Activated CD8-positive, alpha-beta memory T cell treated with anti-CD3 and anti-CD28 coated beads for 36 hours (primary cell): ENCODE results near the gene OGT. TPM values are rescaled to one million over a fixed set of nuclear protein-coding genes. Genes with fewer than 3 reads are reported as not detected.

ENCODE experiments used
- CTCF ChIA-PET: fragments of 350-600 bp; sonication (Branson Sonifier 250); formaldehyde crosslinking; loops from one replicate; lab custom pipeline; 2021; ENCODE audit warnings: antibody characterized with exemption; lab: Charles Lee
- POLR2A ChIA-PET: fragments of 350-600 bp; sonication (Branson Sonifier 250); formaldehyde crosslinking; loops from one replicate; lab custom pipeline; 2021; ENCODE audit warnings: antibody characterized with exemption; lab: Charles Lee
- total RNA-seq, 2 experiments: library from RNA; stranded (reverse); gene quantifications; one replicate each; pipeline ENCODE4 v1.2.3, GENCODE V29; 2021

OGT gene
- total RNA-seq, 2 experiments from 2014 or later: 280 to 282 TPM

DNA sequence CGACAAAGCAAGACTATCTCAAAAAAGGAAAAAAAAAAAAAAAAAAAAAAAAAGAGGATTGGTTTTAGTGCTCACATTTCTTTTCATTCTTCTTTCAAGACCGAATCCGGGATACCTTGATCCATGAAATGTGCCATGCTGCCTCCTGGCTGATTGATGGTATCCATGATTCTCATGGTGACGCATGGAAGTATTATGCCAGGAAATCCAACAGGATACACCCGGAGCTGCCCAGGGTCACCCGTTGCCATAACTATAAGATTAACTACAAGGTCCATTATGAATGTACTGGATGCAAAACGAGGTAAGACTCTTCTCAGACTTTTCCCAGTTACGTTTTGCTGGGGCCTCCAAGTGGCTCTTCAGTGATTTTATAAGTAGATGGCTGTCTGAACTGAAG lies 79.4 kb downstream of the OGT start:
- ChIA-PET CTCF (no interaction called here), POLR2A (no interaction called here)

DNA sequence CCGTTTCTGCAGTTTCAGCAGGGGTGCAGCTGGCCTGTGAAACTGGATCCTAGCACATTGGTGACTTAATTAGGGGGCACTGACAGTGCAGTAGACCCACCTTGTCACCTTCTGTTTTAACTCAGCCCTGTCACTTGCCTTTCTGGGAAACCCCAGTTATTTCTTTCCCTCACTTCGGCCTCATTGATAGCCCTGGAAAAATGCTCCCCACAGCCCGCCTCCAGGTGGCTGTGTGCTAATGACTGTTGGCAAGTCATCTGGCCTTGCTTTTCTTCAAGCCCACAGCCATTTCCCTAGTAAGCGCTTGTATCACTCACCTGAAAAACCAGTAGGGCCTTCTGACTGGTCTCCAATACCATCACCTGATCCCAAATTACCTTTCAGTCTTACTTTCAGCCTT lies 82.2 kb downstream of the OGT start:
- POLR2A ChIA-PET: no interaction called here
- CTCF ChIA-PET: no interaction called here

DNA sequence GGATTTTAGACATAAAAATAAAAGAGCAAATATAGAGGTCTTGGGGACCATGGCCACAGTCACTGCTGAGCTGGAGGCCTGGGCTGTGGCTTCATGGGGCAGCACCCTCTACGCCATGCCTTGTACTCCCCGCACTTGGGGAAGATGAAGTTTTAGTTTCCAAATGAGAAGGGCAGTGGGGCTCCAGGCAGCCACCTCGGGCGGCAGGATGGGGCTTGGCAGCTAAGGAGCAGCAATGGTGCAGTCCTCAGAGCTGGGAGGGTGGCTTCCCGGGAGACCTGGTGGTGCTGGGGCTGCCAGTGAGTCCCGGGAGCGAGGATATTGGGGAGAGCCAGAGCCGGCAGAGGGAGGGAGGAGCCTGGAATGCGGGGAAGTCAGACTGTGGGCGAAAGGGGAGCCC lies 83.0 kb downstream of the OGT start:
- ChIA-PET POLR2A (interaction anchor here (1.2 to 4.0 kb wide), 2 partner anchors 83 to 250 kb away, joined by 3 to 22 read pairs; partner anchors contain the start of genes OGT and TAF1), CTCF (interaction anchor here (1.4 to 1.5 kb wide), 2 partner anchors 36 to 82 kb away, joined by 4 to 5 read pairs; no protein-coding TSS in a partner anchor)

DNA sequence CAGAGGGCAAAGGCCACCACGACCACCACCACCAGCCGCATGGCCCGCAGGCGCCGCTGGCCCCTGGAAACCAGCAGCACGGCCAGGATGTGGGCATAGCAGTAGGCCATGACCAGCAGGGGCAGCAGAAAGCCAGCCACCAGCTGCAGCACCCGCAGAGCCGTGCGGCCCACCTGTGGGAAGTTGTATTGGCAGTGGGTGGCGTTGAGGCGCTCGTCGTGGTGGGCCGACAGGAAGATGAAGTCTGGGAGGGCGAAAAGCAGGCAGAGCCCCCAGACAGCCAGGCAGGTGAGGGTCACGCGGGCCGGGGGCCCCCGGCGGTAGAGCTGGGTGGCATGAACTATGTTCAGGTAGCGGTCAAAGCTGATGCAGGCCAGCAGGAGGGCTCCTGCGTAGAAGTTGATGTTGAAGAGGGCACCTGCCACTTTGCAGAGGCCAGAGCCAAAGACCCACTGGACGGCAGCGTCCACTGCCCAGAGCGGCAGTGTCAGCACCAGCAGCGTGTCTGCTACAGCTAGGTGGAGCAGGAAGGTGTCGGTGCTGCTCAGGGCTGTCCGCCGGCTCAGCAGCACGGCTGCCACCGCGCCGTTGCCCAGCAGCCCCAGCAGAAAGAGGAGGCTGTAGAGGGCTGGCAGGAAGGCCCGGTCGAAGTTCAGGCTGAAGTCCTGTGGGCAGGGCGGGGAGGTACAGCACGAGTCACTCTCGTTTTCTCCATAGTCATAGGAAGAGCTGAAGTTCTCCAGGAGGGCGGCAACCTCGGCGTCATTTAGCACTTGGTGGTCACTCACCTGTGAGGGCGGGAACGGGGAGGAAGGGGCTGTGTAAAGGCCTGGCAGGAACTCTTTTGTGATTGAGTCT lies 84.0 kb downstream of the OGT start:
- POLR2A ChIA-PET: interaction anchor here (1.2 to 4.0 kb wide), 3 partner anchors 81 to 251 kb away, joined by 3 to 22 read pairs (median 6); partner anchors contain the start of genes OGT and TAF1
- CTCF ChIA-PET: interaction anchor here (0.8 to 1.8 kb wide), 4 partner anchors 22 to 83 kb away, joined by 3 to 7 read pairs (median 4); no protein-coding TSS in a partner anchor

DNA sequence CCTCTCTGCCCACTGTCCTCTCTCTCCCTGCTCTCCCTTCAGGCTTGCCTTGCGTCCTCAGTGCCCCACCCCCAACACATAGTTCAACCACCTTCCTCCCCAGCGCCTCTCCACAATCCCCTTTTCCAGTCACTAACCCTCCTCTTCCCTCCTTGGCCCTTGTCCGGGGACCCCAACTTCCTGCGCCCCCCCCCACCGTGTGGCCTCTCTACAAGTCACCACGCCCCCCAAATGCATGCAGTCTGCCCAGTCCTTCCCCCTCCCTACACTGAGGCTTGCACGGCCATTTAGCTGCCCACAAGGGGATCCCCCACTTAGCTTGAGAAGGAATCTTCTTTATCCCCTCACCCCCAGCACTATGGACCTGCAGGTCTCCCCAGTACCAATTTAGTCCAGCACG lies 84.8 kb downstream of the OGT start:
- POLR2A ChIA-PET: interaction anchor here (1.4 to 4.0 kb wide), 3 partner anchors 20 to 85 kb away, joined by 6 to 22 read pairs (median 6); partner anchors contain the start of gene OGT
- CTCF ChIA-PET: interaction anchor here (1.8 kb wide), 1 partner anchor 21 kb away, joined by 7 read pairs; no protein-coding TSS in a partner anchor

DNA sequence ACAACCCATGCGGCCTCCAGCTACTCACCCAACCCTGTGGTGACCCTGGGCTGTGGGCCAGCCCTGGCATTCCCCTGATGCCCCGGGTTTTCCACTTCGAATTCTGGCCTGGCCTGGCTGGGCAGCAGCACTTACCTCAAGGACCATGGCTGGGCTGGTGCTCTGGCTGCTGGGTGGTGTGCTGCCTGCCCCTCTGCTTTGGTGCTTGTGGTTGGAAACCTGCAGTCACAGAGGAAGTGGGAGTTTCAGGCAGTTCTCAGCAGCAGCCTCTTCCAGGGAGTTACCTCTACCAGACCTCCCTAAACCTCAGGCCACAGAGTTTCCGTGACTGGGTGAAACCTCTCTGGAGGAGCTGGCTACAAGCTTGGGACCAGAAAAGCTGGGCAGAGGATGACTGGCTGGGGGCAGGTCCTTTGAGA lies 85.4 kb downstream of the OGT start, which contains the start of gene CXCR3:
TSS of gene CXCR3 (minus strand) at position 209 of the 419 bp plus-strand sequence. CDS start at position 147, 62 bp downstream.
- ChIA-PET CTCF (interaction anchor here (1.8 kb wide), 1 partner anchor 20 kb away, joined by 7 read pairs; no protein-coding TSS in a partner anchor), POLR2A (interaction anchor here (1.4 to 4.0 kb wide), 3 partner anchors 19 to 85 kb away, joined by 6 to 22 read pairs (median 6); partner anchors contain the start of gene OGT)

DNA sequence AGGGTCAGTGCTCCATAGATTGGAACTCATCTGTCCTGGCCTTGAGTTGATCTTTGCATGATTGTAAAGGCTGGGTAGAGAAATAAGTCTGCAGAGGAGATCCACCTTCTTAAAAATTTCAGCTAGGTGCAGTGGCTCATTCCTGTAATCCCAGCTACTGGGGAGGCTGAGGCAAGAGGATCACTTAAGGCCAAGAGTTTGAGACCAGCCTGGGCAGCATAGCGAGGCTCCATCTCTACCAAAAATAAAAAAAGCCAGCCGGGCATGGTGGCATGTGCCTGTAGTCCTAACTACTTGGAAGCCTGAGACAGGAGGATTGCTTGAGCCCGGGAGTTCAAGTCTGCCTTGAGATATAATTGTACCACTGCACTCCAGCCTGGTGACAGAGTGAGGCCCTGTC lies 85.9 kb downstream of the OGT start:
- ChIA-PET POLR2A (interaction anchor here (1.4 to 4.0 kb wide), 3 partner anchors 19 to 86 kb away, joined by 6 to 22 read pairs (median 6); partner anchors contain the start of gene OGT), CTCF (no interaction called here)

DNA sequence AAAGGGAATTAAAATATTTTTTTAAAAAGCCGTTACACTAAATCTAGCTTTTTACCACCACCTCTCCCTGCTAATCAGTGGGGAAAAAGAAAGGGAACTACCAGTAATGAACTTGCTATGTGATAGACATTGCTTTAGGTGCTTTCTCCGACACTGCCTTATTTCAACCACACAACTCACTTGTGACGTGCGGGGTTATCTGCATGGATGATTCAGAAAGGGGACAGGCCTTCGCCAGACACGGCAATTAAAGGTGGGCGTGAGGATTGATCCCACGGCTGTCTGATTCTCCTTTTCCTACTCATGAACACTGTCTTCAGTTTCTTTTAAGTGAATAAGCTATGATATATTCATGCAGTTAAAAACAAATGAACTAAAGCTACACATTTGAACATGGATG lies 86.3 kb downstream of the OGT start:
- CTCF ChIA-PET: no interaction called here
- POLR2A ChIA-PET: interaction anchor here (4.0 kb wide), 1 partner anchor 86 kb away, joined by 22 read pairs; the partner anchor contains the start of gene OGT

DNA sequence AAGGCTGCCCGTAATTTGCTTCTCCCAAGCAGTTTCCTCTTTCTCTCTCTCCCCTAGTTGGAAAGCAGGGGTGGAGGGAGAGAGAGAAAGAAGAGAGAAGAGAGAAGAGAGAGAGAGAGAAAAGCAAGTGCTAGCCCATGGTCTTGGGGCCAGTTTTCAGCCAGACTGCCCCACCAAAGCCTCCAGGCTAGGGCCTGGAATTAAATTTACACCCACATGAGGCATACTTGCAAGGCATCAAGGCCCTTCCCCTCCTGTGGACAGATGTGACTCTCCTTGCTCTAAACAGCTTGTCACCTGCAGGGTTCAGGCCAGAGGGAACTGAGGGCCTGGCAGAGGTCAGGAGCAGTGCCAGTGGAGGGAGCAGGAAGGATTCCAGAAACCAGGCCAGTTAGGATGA lies 87.1 kb downstream of the OGT start:
- CTCF ChIA-PET: no interaction called here
- POLR2A ChIA-PET: interaction anchor here (4.0 kb wide), 1 partner anchor 87 kb away, joined by 22 read pairs; the partner anchor contains the start of gene OGT

DNA sequence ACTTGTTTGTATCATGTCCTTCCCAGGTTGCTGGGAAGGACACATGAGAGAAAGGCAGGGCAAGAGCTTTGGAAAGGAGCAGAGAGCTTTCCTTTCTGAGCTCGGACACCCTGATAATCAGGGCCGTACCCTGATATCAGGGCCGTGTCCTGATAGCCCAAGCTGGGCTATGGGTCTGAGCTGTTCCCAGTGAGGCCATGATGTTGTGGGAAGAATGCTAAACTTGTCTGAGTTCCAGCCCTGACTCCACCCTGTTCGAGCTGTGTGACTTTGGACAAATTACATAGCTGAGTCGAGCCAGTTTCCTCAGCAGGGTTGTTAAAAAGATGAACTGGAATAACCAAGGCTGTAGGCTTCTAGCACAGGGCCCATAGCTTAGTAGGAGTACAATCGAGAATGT lies 88.7 kb downstream of the OGT start:
- POLR2A ChIA-PET: interaction anchor here (0.7 kb wide), 1 partner anchor 397 kb away, joined by 4 read pairs; no protein-coding TSS in a partner anchor
- CTCF ChIA-PET: interaction anchor here (1.3 kb wide), 1 partner anchor 49 kb away, joined by 3 read pairs; no protein-coding TSS in a partner anchor

DNA sequence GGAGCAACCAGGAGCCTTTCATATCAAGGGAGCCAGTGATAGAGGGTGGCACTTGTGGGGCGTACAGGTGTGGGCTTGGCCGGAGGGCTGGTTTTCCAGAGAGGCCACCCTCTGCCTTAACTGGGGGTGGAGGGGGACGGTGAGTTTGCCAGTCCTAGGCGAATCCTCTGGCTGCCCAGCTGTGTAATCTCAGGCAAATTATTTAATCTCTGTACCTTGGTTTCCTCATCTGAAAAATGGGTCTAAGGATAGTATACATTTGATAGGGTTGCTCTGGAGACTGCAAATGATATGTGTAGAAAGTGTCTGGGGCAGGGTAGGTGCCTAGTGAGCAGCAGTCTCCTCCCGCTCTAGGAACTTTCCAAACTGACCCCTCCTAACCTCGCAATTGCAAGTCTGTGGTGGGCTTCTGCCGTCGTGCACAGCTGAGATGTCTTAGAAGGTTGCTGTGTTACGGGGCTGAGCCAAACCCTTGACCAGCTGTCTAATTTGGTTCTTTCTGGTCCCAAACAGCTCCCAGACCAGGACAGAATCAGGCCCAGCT lies 89.2 kb downstream of the OGT start:
- POLR2A ChIA-PET: interaction anchor here (0.7 kb wide), 1 partner anchor 398 kb away, joined by 4 read pairs; no protein-coding TSS in a partner anchor
- CTCF ChIA-PET: interaction anchor here (1.0 to 1.5 kb wide), 2 partner anchors 11 to 79 kb away, joined by 3 read pairs; no protein-coding TSS in a partner anchor

DNA sequence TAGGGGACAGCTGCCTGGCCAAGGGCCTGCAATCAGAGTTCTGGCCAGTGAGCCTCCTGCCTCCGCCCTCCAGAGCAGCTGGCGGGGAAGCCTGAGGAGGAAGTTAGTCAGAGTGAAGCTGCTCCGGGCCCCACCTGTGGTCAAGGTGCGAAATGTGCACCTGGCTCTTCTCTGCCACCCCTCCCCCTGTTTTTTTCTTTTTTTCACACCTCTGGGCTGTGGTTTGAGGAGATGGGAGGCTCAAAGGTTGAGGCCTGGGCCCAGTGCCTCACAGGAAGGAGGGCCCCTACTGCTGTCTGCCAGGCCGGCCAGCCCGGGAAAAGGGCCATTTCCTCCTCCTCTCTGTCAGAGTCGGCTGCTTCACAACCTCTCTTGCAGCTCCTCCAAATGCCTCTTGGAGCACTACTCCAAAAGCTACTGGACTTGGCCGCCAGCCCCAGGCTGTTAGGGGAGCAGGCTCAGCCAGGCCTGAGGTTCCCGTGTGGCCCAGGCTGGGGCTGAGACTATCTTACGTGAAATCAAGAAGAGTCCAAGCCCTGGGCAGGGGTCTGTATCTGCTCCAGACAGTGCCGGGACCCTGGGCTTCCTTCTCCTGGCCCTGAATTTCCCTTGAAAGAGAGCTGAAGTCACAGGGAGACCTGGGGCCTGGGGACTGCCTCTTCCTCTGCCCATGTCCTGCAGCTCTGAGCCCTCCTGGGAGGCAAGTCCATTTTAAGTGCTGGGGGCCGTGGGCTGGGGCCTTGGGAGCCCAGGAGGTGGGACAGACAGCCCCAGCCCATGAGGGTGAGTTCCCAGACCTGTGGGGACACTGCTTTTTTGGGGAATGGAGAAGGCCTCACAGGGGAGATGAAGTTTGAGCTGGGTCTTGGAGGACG lies 89.9 kb downstream of the OGT start:
- ChIA-PET CTCF (interaction anchor here (0.9 to 1.5 kb wide), 3 partner anchors 11 to 80 kb away, joined by 3 read pairs; no protein-coding TSS in a partner anchor), POLR2A (interaction anchor here (0.6 kb wide), 1 partner anchor 75 kb away, joined by 6 read pairs; no protein-coding TSS in a partner anchor)

DNA sequence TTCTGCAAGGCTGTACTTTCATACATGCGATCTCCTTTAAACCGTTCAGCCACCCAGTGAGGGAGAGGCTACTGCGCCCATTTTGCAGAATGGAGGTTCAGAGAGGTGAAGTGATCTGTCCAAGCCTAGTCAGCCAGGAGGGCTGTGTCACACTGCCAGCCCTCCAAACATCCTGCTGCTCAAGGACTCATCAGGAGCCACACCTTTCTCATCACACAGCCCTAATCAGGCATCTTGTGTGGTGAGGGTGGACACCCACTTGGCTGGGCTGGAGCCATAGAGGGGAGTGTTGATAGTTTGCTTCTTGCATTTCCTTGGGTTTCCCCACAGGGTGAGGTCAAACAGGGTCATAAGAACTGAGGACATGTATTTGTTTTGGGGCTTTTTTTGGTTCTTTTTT lies 90.8 kb downstream of the OGT start:
- ChIA-PET CTCF (interaction anchor here (1.5 kb wide), 1 partner anchor 10 kb away, joined by 3 read pairs; no protein-coding TSS in a partner anchor), POLR2A (interaction anchor here (0.6 kb wide), 1 partner anchor 76 kb away, joined by 6 read pairs; no protein-coding TSS in a partner anchor)

DNA sequence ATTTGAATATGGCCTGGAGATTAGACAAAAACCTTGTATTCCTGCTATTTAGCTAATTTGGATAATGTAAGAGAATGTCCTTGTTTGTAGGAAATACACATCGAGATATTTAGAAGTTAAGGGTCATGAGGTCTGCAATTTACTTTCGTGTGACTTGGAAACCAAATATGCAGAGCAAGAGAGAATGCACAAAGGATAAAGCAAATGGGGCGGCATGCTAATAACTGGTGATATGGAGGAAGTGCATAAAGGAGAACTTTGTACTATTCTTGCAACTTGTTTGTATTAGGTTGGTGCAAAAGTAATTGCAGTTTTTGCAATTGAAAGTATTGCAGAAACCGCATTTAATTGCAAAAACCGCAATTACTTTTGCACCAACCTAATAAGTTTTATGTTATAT lies 92.6 kb downstream of the OGT start:
- ChIA-PET CTCF (interaction anchor here (1.2 kb wide), 1 partner anchor 11 kb away, joined by 3 read pairs; no protein-coding TSS in a partner anchor), POLR2A (interaction anchor here (0.7 kb wide), 1 partner anchor 13 kb away, joined by 3 read pairs; no protein-coding TSS in a partner anchor)
